Activated CD4-positive, CD25-positive, alpha-beta regulatory T cell treated with anti-CD3 and anti-CD28 coated beads, Interleukin-2, amount 50 U/mL, for 16 hours (primary cell): Measurements from ENCODE around the gene EPB41L2.
"Not testable (repeated sequence)": the region's sequence is repeated elsewhere in the genome, so short reads cannot be mapped to it uniquely, and the experiment has no call there.

Source experiments
- DNase-seq: peaks from one replicate; pipeline ENCODE4 v3.0.0-alpha.2; 2020; ENCODE audit warnings: low read depth, low spot score

EPB41L2 gene

GRCh38 chr6:130838250-130838860 lies 224.7 kb downstream of the EPB41L2 start:
- DNase-seq = no peak

DNA sequence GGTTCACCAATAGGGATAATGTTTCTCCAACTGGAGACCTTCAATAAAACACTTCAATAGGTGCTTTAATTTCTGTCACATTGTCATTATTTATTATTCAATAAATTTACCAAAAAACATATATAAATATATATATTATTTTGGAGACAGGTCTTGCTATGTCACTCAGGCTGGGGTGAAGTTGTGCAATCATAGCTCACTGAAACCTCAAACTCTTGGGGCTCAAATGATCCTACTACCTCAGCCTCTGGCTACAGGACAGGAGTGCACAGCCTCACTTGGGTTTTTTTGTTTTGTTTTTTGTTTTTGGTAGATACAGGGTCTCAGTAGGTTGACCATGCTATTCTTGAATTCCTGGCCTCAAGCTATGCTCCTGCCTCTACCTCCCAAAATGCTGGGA lies 226.0 kb downstream of the EPB41L2 start:
- no peak for DNase-seq

GRCh38 chr6:130836055-130836640 lies 226.9 kb downstream of the EPB41L2 start:
- DNase-seq = no peak

DNA sequence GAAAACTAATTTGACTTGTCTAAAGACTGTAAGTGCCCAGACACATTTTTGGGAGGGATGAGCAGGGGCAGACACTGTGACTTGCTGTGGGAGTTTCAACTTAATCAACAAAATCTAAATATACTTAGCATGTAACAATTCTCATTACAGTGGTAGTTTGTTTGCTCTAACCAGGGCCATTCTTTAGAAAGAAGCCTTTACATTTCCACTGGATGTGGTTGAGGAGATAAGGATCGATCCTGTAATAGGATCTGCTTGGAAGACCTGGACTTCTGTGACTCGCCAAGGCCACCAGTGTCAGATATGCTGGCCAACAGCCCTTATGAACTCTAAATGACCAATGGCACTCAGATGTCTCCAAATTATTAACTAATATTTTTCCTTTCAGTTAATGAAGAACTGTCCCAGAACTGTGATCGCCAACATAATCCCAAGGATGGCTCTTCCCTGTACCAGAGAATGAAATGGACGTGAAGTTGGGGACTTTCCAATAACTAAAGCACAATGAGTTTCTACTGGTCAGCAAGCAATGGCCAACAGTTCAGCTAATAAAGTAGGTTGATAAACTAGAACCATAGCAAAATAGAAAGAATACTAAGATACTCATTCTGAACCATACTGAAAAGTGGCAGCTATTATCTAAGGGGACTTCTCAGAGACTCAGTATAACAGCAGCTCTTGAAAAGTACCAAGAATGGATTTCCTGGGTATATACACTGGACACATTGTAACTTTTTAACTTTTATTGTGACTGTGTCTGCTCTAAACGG lies 228.4 kb downstream of the EPB41L2 start:
- no peak for DNase-seq

GRCh38 chr6:130833569-130833968 lies 229.5 kb downstream of the EPB41L2 start:
- no peak for DNase-seq

DNA sequence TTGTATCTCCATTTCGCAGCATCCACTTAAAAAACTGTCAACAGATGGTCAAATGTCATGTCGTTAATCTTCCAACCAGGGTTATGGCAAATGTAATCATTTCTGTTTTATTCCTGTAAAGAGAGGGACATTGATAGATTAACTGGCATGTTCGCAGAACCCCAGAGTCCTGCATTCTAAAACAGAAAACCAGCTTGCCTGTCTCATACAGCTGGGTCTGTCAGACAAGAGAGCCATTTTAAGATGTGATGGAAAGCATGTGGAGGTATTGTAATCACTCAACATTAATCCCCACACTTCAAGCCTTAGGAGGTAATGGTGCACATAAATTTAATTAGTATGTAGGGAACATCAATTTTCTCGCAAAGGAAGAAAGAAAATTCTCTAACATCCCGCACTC lies 231.4 kb downstream of the EPB41L2 start:
- DNase-seq = no peak

DNA sequence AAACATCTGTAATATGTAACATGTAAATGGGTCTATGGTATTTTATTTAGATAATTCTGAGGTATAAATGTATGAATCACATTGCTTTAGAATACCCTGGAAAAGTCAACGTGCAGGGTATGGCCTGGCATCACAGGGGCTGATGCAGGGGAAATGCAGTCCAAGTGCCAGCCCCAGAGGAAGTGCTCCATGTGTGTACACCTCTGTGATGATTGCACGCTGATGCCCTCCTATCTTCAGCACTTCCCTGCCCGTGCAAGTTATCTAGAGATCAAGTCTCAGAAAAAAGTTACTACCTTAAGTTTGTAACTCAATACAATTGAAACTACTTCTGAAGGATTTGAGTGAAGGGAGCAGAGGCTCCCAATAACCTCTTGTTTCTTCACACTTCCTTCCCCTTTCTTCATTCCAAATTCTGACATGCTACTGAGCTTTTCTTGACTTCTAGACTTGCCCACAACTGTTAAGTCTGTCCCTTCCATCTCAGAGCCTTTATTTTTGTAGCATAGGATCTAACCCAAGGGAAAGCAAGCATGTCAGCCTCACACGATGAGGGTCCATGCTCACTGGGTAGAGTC lies 233.6 kb downstream of the EPB41L2 start:
- DNase-seq = no peak

DNA sequence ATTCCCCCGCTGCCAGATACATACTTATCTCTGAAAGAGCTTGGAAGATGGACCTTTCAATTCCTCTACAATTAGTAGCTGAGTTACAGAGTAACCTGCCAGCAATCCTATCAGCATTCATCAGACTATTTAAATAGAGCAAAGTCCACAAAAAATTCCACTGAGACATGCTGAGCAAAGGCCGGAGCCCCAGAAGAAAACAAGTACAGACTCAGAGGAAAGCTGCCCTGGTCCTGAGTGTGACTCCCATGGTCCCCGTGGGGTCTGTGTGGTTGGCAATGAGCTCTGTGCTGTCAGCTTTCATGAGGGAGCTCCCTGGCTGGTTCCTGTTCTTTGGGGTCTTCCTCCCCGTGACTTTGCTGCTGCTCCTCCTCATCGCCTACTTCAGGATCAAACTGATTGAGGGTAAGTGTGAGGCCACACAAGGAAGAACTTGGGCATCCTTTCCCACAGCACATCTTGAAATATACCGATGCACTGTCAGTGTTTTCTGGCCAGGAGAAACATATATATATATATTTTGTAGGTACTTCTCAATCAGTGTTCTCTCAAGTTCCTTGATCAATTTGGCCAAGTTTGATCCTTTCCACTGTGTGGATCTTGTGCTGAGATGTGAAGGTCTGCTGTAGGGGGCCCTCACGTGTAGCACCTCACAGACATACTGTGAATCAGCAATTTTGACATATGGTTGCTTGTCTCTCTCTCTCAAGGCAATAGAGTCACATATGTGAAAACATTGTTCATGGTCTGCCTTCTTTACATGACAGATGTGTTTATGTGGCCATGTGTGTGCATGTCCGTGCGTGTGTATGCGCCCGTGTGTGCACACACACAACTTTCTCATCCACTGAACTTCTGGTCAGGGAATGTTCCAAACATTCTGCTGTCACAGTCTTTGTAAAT lies 235.5 kb downstream of the EPB41L2 start, which contains the start of gene SMLR1:
TSS of gene SMLR1 (plus strand) at position 160 of the 903 bp plus-strand sequence. CDS start at position 168, 8 bp downstream.
- DNase-seq = no peak

DNA sequence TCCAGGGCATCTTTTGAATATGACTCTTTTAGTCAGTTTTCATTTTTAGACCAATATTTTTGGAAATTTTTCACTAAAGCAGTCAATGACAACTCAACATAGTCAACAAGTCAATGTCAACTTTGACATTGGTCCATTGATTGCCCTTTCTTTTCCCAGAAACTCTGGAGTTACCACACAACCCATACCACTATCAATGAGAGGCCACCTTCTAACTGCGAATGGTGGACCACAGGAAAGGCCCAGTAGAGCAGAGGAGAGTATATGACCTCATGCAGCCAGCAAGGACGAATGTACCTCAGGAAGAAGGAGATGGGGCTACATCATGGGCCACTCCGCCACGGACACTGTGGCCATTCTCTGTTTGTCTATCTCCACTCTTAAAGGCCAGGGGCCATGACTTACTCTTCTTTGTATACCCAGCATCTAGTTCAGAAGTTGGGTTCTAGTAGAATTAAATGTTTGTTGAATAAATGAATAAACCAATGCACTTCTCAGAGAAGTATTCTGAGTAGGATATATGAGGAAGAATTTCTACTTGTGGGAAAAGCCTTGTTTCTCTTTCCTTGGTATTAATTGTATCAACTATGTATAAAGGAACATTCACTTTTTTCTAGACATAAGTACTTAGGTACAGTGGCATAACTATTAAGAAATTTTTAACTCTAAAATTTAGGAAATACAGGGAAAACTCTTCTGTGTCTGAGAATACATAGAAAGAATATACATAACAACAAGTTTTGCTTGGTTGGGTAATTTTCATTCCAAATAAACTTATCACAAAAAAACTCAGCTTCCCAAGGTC lies 236.4 kb downstream of the EPB41L2 start:
- no peak for DNase-seq

DNA sequence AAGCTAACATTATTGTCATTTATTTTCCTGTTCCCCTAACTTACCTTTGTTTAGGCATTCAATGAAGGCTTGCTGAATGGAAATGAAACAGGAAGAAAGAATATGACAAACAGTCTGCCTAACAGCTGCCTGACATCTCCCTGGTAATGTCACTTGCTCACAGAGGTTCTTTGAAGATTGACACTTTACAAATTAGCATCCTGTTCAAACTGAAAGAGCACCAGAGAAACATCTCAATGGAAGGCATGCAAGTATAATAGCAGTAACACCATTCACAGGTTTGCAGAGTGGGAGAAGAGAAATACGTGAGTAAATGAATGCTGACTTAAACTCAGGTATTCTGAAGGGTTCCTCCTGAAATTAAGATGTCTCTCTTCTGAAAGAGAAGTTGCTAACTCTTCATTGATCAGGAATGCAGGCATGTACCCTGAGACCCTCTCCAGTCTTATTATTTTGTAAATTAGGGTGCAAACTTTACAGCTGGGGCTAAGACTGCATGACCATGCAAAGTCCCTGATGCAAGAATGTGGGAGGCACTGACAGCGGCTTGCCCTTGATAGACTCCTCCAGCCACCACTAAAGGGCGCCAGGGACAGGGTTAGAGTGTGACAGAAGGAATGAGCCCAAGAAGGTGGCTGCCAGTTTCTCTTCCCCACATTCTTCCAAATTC lies 237.1 kb downstream of the EPB41L2 start:
- DNase-seq = no peak

DNA sequence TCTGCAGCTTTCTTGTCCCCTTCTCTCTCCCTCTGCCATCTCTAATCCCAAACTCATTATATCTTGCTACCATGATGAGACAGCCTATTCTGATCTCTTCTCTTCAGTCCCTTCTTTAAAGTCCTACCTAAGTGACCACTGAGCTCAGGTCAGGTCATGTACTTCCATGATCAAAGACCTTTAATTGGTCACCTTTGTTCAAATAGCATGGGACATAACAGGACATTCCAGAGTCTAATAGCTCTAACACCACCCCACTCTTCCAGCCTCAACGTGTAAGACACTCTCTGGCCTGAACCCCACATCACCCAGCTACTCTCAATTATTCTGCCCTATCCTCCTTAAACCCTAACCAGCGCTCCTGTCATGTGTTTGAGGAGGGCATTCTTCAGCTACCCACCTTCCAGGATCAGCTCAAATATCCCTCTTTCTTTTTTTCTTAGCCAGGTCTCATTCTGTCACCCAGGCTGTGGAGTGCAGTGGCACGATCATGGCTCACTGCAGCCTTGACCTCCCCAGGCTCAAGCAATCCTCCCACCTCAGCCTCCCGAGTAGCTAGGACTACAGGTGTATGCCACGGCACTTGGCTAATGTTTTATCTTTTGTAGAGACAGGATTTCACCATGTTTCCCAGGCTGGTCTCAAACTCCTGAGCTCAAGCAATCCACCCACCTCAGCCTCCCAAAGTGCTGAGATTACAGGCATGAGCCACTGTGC lies 237.9 kb downstream of the EPB41L2 start:
- no peak for DNase-seq

DNA sequence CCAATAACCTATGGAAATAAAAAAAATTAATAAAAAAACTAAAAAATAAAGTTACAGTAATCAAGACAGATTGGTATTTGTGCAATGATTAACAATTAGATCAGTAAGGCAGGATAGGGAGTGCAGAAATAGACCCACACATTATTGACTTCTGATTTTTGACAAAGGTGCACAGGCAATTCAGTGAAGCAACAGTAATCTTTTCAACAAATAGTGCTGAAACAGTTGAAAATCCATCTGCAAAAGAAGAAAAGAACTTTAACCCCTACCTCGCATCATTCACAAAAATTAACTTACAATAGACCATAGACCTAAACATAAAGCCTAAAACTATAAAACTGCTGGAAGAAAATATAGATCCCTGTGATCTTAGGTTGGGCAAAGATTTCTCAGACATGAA lies 240.3 kb downstream of the EPB41L2 start:
- DNase-seq = no peak

- DNase-seq = no peak
Measured at GRCh38 chr6:130815200-130816071, 247.6 kb downstream of the EPB41L2 start.

DNA sequence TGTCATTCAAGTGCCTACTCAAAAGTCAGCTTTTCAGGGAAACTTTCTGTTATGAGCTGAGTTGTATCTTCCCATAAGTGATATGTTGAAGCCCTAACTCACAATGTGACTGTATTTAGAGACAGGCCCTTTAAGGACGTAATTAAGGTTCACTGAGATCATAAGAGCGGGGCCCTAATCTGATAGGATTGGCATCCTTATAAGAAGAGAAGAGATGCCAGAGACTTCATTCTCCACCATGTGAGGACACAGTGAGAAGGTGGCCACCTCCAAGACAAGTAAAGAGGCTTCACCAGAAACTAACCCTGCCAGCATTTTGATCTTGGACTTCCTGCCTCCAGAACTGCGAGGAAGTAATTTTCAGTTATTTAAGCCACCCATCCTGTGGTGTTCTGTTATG lies 248.5 kb downstream of the EPB41L2 start:
- DNase-seq = no peak

GRCh38 chr6:130811932-130812331 lies 251.1 kb downstream of the EPB41L2 start:
- no peak for DNase-seq

GRCh38 chr6:130810307-130811030 lies 252.6 kb downstream of the EPB41L2 start:
- DNase-seq = no peak

DNA sequence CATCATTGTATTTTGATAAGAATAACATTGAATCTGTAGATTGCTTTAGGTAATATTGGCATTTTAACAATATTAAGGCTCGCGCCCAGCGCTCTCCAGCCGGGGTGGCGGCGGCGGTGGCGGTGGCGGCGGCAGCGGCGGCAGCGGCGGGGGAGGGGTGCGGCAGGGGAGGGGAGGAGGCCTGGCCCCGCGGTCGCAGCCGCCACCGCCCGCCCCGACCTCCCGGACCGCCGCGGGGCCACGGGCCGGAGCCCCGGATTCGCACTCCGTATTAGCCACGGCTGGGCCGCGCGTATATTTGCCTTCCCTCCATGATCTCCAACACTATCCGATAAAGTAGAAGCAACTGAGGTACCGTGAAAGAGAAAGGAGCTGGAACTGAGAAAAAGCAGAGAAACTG lies 261.7 kb downstream of the EPB41L2 start:
- DNase-seq = not testable (repeated sequence)

DNA sequence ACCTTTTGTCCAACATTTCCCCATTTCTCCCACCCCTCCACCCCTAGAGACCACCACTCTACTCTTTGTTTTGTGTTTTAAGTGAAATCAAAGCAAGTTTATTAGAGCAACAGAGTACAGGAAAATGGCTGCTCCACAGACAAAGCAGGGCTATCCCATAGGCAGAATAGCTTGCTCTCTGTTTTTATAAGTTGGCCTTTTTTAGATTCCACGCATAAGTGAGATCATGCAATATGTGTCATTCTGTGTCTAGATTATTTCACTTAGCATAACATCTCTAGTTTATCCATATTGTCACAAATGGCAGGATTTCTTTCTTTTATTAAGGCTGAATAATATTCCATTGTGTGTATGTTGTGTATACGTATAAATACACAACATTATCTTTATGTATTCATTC lies 266.0 kb downstream of the EPB41L2 start:
- DNase-seq = no peak
